Ramos (cell line): ENCODE measurements around the gene OPCML.

Experiments
- in situ Hi-C: fragments of 300-500 bp; cut with MboI; formaldehyde crosslinking; loops from one replicate; pipeline ENCODE4 v1.14.3; 2022; ENCODE audit warnings: low sequenced_read_pairs; ENCODE audit not compliant: unreplicated experiment

OPCML gene

DNA sequence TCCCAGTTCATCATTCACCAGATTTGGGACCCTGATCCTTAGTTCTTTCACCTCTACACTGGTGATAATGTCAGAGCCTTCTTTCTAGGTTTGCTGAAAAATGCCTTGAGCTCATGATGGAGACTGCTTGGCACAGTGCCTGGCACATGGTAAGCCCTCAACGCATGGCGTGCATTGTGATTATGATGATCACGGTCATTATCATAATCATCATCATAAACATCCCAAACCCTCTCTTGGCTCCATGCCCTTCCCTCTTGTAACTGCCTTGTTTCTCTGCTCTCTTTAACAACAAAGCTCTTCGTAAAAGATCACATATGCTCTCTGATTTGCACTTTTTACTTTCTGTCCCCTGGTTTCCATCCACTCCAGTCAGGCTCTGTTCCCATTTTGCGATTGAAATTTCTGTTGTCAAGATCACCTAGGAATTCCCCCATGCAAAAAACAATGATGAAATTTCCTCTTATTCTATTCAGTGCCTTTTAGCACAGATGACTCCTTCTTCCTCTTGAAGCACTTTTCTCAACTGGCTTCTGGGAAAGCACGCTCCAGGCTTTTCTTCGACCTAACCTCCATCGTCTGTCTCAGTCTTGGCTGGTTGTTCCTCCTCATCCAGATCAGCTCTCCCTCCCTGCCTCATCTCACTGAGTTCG lies 479.1 kb downstream of the OPCML start:
- in situ Hi-C loops = no loop called here

DNA sequence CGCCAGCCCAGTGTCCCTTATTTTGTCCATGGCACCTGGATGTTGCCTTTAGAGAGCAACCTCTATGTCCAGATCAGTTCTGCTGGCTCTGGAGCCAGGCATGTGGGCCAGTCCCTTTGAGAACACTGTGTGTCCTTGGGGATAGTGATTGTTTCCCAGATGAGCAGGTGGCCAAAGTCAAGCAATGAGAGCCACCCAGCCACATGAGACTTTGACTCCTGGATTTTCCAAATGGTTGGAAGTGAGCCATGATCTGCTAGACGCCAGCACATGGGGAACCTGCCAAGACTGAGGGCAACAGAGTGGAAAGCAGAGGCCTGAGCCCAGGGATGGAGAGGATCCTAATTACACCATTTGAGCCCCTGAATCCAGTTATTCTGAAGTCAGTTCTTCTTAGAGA lies 479.8 kb downstream of the OPCML start:
- in situ Hi-C loops = no loop called here

DNA sequence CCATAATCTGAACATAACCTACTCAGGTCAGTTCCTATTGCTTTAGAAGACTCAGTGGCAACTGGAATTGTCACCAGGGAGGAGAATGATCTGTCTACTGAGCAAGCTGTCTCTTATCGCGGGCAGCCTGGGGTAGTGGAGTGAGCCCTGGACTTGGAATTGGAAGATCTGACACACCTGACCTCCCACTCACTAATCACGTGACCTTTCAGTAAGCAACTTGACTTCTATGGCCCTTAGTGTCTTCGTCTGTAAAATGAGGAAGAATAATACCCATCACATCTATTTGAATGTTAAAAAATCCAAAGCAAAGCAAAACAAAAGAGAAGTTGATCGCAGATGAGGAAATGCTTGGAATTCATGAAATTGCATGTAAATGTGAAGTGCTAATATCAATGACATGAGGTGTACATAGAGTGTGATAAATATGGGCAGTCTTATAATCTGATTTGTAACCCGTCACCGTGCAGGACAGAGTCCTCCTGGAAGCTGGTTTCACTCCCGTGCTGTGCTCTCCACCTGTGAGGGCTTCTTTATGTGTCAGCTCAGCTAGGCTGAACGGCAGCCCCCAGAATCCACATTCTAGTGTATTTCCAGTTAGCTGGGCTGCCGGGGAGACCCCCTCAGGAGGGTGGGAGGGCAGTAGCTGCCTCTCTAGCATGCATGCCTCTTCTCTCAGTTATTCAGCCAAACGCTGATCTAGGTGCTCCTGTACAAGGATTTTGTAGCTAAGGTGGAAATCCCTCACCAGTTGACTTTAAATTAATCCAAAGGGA lies 482.9 kb downstream of the OPCML start:
- in situ Hi-C loops = no loop called here

DNA sequence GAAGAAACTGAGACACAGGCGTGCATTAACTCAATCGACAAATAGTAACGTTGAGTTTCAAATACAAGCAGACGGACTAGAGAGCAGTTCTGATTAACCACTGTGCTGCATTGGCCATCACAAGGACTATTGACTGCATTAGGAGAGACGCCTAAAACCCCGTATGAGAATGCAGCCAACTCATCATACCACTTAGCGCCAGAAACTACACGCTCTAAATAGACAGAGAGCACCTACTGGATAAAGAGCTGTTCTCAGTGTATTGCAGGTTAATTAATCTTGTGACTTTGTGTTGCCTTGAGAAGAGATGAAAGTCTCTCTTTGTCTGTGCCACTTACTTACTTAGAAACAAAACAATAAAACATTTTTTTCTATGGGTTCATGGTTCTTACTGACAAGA lies 484.0 kb downstream of the OPCML start:
- in situ Hi-C loops = no loop called here

DNA sequence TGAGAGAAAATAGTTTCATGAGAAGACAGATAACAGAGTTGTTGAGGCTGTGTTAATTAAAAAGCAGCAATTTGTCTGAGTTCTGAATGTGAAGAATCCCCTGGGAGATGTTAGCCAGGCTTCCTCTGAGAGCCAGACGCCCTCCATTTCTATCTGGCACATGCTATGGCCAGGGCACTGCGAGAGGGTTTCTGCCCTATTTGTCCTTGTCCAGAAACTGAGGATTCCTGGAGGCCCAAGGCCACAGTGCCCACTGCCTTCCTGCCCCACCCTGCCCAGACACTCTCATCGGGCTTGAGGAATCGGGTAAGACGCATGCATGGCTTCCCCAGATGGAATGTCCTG lies 484.6 kb downstream of the OPCML start:
- in situ Hi-C loops = no loop called here

DNA sequence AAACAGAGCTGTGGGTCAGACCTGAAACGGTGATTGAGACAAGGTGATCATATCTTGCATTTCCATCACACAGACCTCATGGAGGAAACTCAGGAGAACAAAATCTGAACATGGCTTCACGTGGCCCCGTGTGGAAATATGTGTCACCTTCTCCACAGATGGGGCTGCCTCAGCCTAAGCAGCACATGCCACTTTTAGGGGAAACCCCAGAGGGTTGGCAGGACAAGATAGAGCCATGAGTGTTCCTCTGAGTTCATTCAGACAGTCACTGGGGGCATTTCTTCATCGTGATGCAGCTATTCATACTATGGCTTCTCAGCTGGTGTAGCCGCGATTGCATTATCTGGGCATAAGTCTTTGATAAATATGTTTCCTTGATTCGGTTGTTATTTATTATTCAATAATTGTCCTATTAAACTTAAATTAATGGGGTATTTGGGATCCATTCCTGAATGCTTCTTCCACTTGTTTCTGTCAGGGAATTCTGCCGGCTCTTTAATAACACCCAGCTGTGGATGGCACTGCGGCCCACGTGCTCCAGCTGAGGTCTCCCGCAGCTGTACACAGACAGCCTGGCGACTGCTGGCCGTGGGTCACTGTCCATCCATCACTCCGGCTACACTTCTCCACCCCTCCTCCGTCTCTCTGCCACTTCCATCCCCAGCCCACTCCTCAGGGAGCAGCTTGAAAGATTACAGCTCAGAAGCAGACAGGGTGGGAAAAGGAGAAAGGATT lies 485.1 kb downstream of the OPCML start:
- in situ Hi-C loops = no loop called here

DNA sequence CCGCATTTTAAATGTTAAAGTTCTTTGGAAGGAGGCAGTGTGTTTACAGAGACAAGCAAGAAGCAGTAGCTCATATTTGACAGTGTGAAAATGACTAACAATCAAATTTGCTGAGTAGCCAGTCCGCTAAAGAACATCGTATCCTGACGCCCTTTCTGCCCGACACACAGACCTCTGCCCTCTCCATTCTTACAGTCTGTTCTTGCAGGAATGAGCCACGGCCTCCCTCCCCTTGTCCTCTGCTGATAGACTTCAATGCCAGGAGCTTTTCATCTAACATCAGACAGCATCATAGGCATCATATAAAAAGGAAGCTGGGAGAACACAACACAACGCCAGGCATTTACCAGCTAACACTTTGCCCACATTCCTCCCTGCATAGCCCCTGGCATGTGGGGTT lies 486.0 kb downstream of the OPCML start:
- in situ Hi-C loops = no loop called here

DNA sequence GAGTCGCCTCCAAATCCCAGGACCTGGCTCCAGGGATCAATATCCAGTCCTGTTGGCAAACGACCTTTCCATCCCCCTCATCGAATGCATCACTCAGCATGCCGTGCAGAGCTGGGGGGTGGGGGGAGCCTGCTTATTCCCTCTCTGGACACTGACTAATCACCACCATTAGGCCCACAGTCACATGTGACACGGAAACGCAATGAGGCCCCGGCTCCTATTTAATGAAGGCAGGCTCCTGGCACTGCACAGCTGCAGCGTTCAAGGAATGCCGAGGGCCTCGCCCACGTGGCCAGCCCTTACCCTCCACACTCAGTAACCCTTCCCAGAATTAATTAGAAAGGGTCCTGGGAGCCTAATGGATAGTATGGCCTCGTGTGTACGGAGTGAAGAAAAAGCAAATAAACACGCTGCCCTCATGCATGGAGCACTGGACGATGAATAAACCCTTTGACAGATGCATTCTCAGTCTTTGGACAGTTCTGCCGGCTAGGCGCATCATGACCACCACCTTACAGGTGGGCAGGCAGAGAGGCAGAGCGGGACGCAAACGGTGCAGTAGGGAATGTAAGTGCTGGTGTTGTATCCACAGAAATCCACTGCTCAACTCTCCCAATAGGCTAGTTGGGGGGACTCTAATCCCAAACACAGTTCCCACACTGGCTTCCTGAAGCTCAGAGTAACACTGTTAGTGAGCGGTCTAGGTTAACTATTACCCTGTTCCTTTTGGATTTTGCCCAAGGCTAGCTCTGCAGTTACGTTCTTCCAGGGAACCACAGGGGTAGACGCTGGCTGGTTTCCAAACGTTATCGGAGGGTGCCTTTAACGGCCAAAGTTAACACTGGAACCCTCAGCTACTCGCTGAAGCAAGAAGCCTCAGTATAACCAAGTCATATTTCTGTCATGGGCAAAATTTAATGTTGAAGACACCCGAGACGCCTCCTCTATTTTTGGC lies 490.1 kb downstream of the OPCML start:
- in situ Hi-C loops = no loop called here

DNA sequence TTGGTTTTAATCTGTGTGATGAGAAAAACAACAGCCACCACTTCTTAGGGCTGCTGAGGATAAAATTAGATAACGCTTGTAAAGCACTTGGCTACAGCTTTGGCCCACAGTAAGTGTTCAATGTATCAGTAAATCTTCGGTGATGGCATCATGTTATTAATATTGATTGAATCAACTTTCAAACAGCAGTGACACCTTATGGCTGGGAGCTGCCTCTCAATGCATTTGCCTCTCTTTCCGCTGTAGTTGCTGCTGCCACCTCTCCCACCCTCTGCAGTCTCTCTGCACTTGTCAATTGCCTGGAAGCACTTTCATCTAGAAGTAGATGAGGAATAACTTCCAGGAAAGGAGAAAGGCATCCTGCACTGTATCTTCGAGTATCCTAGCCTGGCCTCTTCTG lies 491.1 kb downstream of the OPCML start:
- in situ Hi-C loops = no loop called here

DNA sequence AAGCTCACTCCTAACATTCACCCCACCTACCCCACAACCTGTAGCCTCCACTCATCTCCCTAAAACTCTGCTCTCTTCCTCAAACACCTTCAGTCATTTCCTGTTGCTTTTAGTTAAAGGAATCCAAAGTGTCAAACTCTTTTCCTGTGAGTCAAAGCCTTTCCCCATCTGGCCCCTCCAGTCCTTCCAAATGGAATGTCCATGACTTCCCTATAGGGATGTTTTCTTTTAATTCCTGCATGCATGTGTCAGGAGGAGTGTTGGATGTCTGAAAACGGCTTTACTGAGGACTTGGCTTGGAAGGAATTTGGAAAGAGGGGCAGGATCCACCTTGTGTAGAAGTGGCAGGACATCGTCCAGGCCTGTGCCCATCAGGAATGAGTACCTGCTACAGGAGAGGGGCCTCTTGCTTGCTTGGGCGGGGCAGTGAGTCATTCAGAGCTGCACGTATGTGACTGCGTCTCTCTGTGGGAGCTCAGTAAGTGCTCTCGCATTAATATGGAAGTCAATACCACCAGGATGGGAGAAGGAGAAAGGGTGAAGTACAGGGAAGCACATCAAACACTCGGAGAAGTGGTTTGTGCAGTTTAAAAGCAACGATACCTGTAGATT lies 491.9 kb downstream of the OPCML start:
- in situ Hi-C loops = no loop called here

DNA sequence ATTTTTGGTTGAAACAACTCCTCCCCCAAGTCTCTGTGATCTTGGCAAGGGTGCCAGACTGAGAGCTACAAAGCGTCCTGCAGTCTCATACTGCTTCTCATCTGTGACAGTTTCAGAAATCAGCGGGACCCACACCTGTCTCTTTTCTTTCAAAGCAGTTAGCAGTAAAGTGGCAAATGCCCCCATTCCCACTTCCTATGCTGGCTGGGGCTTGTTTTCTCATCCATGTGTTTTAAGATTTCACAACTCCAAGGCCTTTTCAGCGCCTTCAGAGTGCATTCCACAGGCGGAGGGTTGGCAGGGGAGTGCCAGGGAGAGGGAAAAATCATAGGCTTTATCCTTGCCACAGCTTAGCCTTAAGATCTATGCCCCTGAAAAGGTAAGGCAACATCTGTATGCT lies 493.5 kb downstream of the OPCML start:
- in situ Hi-C loops = no loop called here

DNA sequence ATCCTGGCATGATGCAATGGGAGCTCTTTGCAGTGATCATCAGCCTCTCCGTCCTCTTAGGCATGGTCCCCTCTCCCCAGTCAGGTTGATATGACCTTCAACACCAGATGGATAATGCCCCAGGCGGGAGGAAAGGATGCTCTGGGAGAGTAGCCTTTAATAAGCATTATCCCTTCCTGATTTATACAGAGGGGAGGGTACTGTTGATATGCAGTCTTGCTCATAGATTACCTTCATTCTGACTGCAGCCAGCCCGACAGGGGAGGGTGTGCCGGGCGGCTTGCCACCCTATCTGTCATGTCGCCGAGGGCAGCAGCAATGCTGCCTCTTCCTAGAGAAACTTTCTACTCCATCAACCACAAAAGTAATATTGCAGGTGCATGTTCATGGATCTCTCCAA lies 497.4 kb downstream of the OPCML start:
- in situ Hi-C loops = no loop called here

DNA sequence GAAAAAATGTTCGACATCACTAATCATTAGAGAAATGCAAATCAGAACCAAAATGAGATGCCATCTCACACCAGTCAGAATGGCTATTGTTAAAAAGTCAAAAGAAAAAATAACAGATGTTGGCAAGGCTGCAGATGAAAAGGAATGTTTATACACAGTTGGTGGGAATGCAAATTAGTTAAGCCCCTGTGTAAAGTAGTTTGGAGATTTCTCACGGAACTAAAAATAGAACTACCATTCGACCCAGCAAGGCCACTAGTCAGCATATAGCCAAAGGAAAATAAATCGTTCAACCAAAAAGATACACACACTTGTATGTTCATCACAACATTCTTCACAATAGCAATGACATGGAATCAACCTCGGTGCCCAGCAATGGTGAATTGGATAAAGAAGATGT lies 503.2 kb downstream of the OPCML start:
- in situ Hi-C loops = no loop called here

DNA sequence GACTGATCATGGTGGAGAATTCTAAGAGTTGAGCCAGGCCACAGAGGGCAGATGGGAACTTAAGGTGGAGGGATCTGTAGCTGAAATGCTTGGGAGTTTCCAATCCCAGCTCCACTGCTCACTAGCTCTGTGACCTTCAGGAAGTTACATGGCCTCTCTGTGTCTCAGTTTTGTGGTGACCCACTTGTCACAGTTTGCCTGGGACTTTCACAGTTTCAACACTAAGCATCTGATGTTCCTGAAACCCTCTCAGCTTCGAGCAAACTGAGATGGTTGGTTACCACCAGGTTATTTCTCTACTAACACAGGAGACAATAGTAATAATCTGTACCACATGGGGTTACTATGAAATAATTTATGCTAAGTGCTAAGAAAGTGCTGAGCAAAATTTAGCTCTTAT lies 505.3 kb downstream of the OPCML start:
- in situ Hi-C loops = no loop called here

DNA sequence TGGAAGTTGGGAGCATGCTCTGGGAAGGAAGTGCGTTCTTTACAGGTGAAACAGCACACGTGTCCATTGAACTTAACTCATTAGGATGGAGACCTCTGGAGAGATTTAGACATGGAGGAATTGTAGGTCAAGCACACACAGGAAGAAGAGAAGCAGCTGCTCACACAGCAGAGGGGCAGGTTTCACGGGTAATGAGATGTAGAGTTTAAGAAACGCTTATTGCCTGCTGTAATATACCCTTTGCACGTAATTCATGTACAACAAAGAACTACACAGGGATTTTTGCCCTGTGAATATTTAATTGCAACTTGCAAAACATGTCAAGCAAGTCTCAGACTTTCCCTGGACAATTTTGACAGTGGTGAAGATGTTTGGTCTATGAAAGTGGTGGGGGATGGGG lies 508.0 kb downstream of the OPCML start:
- in situ Hi-C loops = no loop called here

DNA sequence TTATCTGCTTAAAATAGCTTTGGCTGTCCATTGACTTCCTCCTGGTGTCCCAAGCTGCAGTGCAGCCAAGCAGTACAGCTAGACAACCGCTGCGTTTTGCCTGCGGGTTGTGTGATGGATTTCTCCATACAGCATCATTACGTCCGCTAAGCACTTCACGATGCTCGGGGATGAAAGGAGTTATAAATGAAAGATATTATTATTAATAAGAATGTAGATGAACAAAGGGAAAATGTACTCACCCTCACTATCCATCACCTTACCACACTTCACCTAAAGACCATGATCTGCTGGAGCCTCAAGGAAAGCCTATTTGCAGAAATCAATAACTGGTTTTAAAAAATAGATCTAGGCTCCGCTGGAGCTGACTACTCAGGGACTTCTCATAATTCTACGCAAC lies 509.1 kb downstream of the OPCML start:
- in situ Hi-C loops = no loop called here

DNA sequence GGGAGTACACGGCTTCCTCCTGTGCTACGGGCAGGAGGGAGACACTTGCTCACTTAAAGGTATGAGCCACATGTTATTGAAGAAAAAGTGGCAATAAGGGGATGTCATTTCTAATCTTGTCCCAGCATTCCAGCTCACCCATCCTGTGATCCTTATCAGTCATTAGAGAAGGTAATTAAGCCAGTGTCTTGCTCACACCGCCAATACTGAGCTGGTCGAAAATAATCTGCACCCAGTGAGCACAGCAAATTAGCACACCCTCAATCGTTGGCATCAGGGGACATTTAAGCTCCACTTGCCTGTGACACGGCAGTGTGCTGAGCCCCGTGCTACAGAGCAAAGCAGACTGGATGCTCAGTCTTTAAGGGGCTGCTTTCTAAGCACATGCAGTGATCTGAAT lies 510.7 kb downstream of the OPCML start:
- in situ Hi-C loops = no loop called here

DNA sequence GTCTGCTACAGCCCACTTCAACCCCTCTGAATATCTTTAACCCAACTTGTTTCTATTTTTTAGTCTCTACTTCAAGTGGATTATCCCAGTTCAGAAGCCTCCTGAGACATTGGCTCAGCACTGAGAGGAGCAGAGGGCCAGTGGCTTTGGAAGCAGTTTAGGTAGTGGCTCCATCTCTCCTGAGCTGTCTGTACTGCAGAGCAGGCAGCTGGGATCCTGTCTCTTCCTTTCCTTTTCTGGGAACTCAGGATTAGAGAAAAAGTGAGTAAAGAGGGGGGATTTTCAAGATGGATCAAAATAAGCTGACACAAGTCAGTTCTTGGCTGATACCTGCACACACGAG lies 512.0 kb downstream of the OPCML start:
- in situ Hi-C loops = no loop called here

DNA sequence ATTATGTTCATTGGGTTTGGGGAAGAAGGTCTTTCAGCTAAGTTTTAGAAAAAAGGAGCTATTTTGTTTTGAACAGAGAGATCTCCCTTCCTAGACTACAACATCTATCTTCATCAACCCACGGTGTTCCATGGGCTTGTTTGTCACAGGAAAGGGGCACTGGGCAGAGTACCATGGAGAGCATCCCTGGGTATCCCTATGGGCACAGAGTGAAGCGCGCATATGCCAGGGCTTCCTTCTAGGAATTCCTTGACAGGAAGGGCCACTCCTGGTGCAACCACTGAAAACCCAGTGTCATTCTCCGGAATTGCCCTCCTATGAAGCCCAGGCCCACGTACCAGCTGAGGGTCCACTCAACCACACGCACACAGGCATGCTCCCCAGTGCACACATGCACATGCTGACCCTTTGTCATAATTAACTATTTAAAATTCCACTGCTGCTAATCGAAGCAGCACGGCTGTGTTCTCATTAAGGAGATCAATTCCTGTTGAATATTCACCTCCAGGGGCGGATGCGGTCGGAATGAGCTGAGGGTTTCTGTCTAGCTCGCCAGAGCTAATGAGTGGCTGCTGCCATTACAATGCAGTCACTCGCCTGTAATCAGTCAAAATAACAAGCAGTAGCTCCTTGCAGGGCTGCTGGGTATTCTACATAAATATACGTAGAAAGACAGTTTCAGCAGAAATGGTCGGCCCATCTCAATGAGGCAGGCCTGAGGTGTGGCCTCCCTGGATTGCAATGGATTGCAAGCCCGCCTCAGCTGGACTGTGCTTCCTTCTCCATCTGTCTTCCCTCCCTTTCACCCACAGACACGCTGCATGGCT lies 512.5 kb downstream of the OPCML start:
- in situ Hi-C loops = no loop called here
